HG03280 (cell line): ENCODE results near the gene TP53.
A peak's percentile ranks its signal among the peaks of the same experiment; 100 is the strongest.

ENCODE experiments used
- ATAC-seq: cut with Tn5 transposase; IDR thresholded peaks from one replicate; pipeline ENCODE4 v1.9.1; 2021; ENCODE audit warnings: mild to moderate bottlenecking, moderate library complexity; ENCODE audit not compliant: unreplicated experiment

Gene TP53

GRCh38 chr17:7687072-7687907, at the start of gene TP53:
TSS of gene TP53 (minus strand) at chr17:7687490. CDS start at chr17:7676594, 10,896 bp downstream.
- ATAC-seq = peak; percentile 30

DNA sequence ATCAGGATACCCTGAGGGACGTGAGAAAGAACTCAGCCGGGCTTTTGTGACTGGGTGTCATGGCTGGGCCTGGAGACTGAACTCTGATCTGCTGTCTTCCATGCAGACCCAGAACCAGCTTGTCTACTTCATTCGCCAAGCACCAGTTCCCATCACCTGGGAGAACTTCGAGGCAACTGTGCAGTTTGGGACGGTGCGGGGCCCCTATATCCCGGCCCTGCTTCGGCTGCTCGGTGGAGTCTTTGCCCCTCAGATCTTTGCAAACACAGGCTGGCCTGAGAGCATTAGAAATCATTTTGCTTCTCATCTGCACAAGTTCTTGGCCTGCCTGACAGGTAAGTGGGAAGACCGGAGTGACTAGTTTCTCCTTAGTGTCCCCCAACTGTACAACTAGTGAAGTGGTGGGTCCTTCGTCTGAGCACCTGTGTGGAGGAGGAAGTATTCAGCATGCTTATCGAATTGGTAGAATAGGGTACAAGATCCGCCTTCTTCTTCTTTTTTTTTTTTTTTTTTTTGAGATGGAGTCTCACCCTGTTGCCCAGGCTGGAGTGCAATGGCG, 45.8 kb upstream of the TP53 start:
- no peak for ATAC-seq

GRCh38 chr17:7729816-7730215, 42.5 kb upstream of the TP53 start:
- no peak for ATAC-seq

- ATAC-seq = no peak
Observed at GRCh38 chr17:7727886-7728285, 40.6 kb upstream of the TP53 start.

GRCh38 chr17:7721612-7722011, 34.3 kb upstream of the TP53 start:
- no peak for ATAC-seq

DNA sequence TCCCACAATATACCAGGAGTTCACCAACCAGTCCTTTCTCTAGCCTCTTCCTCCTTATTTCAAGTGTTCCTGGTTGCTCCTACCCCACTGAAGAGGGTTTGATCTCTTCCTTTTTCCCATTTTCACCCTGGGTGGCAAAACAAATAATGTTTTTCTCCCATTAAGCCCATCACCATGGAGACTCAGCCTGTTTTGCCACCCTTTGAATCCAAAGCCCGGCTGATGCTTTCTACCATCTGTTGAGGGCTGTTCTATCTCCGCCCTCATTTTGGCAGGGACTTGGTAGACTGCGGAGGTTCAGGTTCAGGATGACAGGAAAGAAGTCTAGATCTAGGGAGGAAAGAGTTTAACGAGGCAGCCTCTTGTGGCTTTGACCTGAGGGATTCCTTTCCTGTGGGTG, 32.8 kb upstream of the TP53 start:
- ATAC-seq = no peak

DNA sequence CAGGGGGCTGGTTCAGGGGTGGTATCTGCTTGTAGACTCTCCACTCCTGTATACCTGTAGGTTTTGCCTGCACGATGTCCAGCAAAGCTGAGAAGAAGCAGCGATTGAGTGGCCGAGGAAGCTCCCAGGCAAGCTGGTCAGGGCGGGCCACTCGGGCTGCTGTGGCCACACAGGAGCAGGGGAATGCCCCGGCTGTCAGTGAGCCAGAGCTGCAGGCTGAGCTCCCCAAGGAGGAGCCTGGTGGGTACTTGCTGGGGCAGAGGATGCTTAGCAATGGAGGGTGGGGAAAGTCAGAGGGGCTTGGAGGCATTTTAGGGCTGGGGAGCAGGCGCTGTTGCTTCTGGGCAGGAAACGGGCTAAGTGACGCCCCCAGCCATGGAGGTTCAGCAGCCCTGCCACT, 32.4 kb upstream of the TP53 start:
- ATAC-seq = no peak

DNA sequence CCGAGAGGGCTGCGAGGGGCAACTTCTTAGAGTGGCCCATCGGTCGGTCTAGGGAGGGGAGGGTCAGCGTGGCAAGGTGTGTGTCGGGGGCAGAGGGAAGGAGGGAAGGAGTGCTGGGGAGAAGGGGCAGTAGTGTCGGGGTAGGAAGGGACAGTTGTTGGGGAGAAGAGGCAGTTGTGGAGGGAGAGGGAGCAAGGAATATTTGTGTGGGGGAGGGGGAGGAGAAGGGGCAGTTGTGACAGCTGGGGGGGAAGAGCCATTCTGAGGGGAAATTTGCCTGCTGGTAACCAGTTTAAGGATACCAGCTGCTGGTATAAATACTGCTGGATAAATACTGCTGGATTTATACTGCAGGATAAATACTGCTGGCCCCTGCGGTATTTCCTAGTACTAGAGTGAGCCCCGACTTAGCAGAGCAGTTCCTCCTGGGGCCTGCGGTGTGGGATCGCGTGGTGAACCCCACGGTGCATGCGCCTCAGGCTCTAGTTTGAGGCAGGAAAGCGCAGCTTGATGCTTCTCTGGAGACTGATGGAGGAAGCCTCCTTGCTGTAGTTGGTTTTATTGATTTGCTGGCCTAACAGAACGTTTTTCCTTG, 30.6 kb upstream of the TP53 start:
- no peak for ATAC-seq

GRCh38 chr17:7716901-7717755, 29.8 kb upstream of the TP53 start, which contains the start of gene DNAH2:
TSS of gene DNAH2 (plus strand) at chr17:7717744. CDS start at chr17:7719735, 1,991 bp downstream.
- no peak for ATAC-seq

GRCh38 chr17:7715936-7716886, 28.9 kb upstream of the TP53 start:
- ATAC-seq = no peak

GRCh38 chr17:7714721-7715594, 27.7 kb upstream of the TP53 start:
- no peak for ATAC-seq

- no peak for ATAC-seq
Observed at GRCh38 chr17:7713782-7714181, 26.5 kb upstream of the TP53 start.

DNA sequence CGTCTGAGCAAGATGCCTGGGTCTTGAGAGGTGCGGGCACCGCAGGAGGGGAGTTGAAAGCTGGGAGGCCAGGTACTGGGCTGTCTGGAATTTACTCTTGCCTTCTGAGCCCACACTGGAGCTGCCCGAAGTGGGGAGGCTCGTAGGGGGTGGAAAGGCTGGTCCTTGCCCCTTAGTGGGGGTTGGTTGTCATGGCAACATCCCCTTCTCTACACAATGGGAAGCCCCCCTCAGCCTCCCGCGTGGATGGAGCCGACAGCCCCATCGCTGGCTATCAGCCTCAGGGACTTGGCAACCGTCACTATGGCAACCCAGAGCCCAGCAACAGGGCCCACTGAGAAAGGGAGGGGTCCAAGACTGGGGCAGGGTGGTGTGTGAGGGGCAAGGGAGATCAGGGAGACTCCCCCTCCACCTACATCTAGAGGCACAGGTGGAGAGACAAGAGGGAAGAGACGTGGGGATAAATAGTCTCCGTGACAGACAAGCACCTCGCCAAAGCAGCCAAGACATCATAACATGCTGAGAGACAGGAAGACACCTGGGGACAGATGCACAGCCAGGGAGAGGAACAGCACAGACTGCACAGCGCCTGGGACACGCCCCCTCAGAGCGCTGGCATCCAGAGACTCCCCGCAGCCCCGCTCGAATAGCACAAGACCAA, 25.0 kb upstream of the TP53 start:
- ATAC-seq = no peak

DNA sequence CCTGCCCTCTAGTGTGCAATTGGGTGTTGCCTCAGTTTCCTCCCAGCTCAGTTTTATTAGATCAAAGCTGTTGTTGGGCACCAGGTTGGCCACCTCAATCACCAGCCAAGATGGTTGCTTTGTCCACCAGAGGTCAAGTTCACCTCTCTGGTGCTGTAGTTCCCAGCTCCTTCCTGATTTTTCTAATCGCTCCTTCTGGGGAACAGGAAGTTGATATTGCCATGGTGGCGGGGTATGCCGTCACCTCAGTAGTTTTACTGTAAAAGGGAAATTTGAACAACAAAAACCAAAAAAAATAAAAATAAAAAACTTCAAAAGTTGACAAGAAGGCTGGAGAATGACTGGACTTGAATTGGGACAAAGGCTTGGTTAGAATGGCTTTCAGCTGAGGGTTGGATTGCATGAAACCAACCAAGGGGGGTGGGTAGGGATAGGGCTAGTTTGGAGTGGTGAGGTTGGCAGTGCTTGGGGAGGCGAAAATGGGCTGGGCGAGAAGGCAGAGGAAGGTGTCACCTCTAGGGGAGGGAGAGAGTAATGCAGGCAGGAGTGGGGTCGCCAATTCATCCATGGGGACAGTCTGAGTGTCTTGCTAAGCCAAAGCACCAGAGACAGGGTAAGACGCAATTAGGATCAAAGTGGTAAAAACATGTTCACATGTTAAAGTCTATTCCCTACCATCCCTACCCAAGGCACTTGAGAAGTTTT, 23.9 kb upstream of the TP53 start:
- ATAC-seq = no peak

DNA sequence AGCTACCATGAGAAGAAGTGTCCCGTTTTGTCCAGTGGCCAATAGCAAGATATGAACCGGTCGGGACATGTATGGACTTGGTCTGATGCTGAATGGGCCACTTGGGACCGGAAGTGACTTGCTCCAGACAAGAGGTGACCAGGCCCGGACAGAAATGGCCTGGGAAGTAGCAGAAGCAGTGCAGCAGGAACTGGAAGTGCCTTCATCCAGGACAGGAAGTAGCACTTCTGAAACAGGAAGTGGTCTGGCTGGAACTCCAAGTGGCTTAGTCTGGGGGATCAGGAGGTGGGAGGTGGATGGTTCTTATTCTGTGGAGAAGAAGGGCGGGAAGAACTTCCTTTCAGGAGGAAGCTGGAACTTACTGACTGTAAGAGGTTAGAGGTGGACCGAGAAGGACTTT, 23.0 kb upstream of the TP53 start:
- no peak for ATAC-seq

DNA sequence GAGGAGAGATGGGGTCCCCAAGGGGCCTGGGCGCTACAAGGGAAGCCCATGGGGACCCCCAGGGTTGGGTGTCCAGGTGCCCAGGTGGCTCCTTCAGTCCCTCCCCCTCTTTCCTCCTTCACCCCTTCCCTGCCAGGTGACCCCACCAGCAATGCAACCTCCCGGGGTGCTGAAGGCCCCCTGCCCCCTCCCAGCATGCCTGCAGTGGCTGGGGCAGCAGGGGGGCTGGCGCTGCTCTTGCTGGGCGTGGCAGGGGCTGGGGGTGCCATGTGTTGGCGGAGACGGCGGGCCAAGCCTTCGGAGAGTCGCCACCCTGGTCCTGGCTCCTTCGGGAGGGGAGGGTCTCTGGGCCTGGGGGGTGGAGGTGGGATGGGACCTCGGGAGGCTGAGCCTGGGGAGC, 21.7 kb upstream of the TP53 start:
- ATAC-seq = no peak

- no peak for ATAC-seq
Observed at GRCh38 chr17:7707858-7708750, 20.8 kb upstream of the TP53 start.
